OCI-LY1 (cell line): ENCODE results near the gene RTL10.

Source experiments
- H2AFZ ChIP-seq: fragments of 200-600 bp; sonication (generic), shearing (Covaris generic); 2 replicates; pipeline ENCODE4 v1.6.0; 2014; ENCODE audit warnings: antibody characterized with exemption, mild to moderate bottlenecking, low read length
- H3F3A ChIP-seq: fragments of 200-600 bp; sonication (generic), shearing (Covaris generic); 2 replicates; pipeline ENCODE4 v1.6.0; 2014; ENCODE audit warnings: mild to moderate bottlenecking, antibody characterized with exemption, low read length, moderate library complexity; ENCODE audit not compliant: insufficient read depth
- H3K27ac ChIP-seq: fragments of 200-600 bp; sonication (generic); 2 replicates; pipeline ENCODE4 v1.5.1; 2014; ENCODE audit warnings: low read length, mixed run types, mild to moderate bottlenecking, low read depth; ENCODE audit not compliant: poor library complexity, severe bottlenecking
- H3K27me3 ChIP-seq: fragments of 200-600 bp; sonication (generic); 2 replicates; pipeline ENCODE4 v1.6.0; 2014; ENCODE audit warnings: antibody characterized with exemption, mild to moderate bottlenecking, low read length, moderate library complexity; ENCODE audit not compliant: insufficient read depth
- H3K36me3 ChIP-seq: fragments of 200-600 bp; sonication (generic); 2 replicates; pipeline ENCODE4 v1.6.1; 2014; ENCODE audit warnings: mild to moderate bottlenecking, antibody characterized with exemption, low read length, moderate library complexity, mixed read lengths; ENCODE audit not compliant: insufficient read depth
- H3K4me1 ChIP-seq: fragments of 200-600 bp; sonication (generic); 2 replicates; pipeline ENCODE4 v1.5.1; 2014; ENCODE audit warnings: mild to moderate bottlenecking, low read length, moderate library complexity; ENCODE audit not compliant: insufficient read depth, severe bottlenecking
- H3K4me2 ChIP-seq: fragments of 200-600 bp; sonication (generic), shearing (Covaris generic); 2 replicates; pipeline ENCODE4 v1.6.1; 2014; ENCODE audit warnings: low read length
- H3K4me3 ChIP-seq: fragments of 200-600 bp; sonication (generic); 2 replicates; pipeline ENCODE4 v1.5.1; 2014; ENCODE audit warnings: low read length, low read depth, mild to moderate bottlenecking, mixed read lengths; ENCODE audit not compliant: poor library complexity, severe bottlenecking
- H3K79me2 ChIP-seq: fragments of 200-600 bp; shearing (Covaris generic); 2 replicates; pipeline ENCODE4 v1.6.1; 2016; ENCODE audit warnings: mixed run types, low read length, mixed read lengths; ENCODE audit not compliant: insufficient read depth
- H3K9ac ChIP-seq: fragments of 200-600 bp; sonication (generic), shearing (Covaris generic); 2 replicates; pipeline ENCODE4 v1.6.1; 2014; ENCODE audit warnings: mild to moderate bottlenecking, low read length, mixed read lengths
- H3K9me2 ChIP-seq: fragments of 200-600 bp; sonication (generic), shearing (Covaris generic); 2 replicates; pipeline ENCODE4 v1.6.1; 2014; ENCODE audit warnings: low read depth, mild to moderate bottlenecking, low read length, mixed read lengths
- H3K9me3 ChIP-seq: fragments of 200-600 bp; shearing (Covaris generic); 2 replicates; pipeline ENCODE4 v1.6.1; 2014; ENCODE audit warnings: low read length, mixed read lengths
- H4K20me1 ChIP-seq: fragments of 200-600 bp; sonication (generic), shearing (Covaris generic); 2 replicates; pipeline ENCODE4 v1.6.0; 2016; ENCODE audit warnings: mild to moderate bottlenecking, low read length; ENCODE audit not compliant: insufficient read depth
- EZH2 ChIP-seq: fragments of 200-600 bp; sonication (generic), shearing (Covaris generic); IDR thresholded peaks from 2 replicates; pipeline ENCODE4 v1.8.0; 2017; ENCODE audit warnings: borderline replicate concordance, mixed run types, mild to moderate bottlenecking, antibody characterized with exemption, low read length, moderate library complexity, mixed read lengths
- TF ChIP-seq, protein P1 (sequence below): fragments of 200-600 bp; sonication (generic), shearing (Covaris generic); IDR thresholded peaks from 2 replicates; pipeline ENCODE4 v1.5.1; 2017; ENCODE audit warnings: mild to moderate bottlenecking, antibody characterized with exemption, low read length, moderate library complexity, mixed read lengths

RTL10 gene

GRCh38 chr22:19888131-19888746 is 33.6 kb upstream of the RTL10 start:
- Histone ChIP-seq H3K4me3 (no peak overlapping the region), H2AFZ (no peak overlapping the region), H3K9ac (no peak overlapping the region), H3K27ac (peak overlapping the region; percentile 93), H3K4me1 (peaks cover 58% of the 10 kb centered on the region), H3K9me3 (no peaks in the 10 kb centered on the region), H3K36me3 (no peaks in the 10 kb centered on the region), H3K79me2 (no peaks in the 10 kb centered on the region), H3F3A (no peaks in the 10 kb centered on the region), H4K20me1 (no peaks in the 10 kb centered on the region), H3K9me2 (no peaks in the 10 kb centered on the region), H3K27me3 (no peaks in the 10 kb centered on the region), H3K4me2 (no peak overlapping the region)
- TF ChIP-seq, protein P1, sequence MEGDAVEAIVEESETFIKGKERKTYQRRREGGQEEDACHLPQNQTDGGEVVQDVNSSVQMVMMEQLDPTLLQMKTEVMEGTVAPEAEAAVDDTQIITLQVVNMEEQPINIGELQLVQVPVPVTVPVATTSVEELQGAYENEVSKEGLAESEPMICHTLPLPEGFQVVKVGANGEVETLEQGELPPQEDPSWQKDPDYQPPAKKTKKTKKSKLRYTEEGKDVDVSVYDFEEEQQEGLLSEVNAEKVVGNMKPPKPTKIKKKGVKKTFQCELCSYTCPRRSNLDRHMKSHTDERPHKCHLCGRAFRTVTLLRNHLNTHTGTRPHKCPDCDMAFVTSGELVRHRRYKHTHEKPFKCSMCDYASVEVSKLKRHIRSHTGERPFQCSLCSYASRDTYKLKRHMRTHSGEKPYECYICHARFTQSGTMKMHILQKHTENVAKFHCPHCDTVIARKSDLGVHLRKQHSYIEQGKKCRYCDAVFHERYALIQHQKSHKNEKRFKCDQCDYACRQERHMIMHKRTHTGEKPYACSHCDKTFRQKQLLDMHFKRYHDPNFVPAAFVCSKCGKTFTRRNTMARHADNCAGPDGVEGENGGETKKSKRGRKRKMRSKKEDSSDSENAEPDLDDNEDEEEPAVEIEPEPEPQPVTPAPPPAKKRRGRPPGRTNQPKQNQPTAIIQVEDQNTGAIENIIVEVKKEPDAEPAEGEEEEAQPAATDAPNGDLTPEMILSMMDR: no peak
- no peak for TF ChIP-seq EZH2

- Histone ChIP-seq H2AFZ (peak overlapping the region; percentile 72), H3K9me2 (no peaks in the 10 kb centered on the region), H3K79me2 (no peaks in the 10 kb centered on the region), H3K36me3 (no peaks in the 10 kb centered on the region), H3K4me2 (peak overlapping the region; percentile 60), H3K4me3 (no peak overlapping the region), H3K9ac (peak overlapping the region; percentile 59; the same call in 1 of the 2 replicates), H4K20me1 (no peaks in the 10 kb centered on the region), H3K27ac (peak overlapping the region; percentile 93), H3K4me1 (peaks cover 49% of the 10 kb centered on the region), H3K9me3 (no peaks in the 10 kb centered on the region), H3K27me3 (no peaks in the 10 kb centered on the region), H3F3A (no peaks in the 10 kb centered on the region)
- TF ChIP-seq, protein P1: no peak
- no peak for TF ChIP-seq EZH2
Observed at GRCh38 chr22:19887256-19887985, 32.7 kb upstream of the RTL10 start.

GRCh38 chr22:19886605-19887255 is 32.1 kb upstream of the RTL10 start:
- Histone ChIP-seq H3K9me2 (no peaks in the 10 kb centered on the region), H3K4me1 (peaks cover 42% of the 10 kb centered on the region), H3K36me3 (no peaks in the 10 kb centered on the region), H3F3A (no peaks in the 10 kb centered on the region), H3K9ac (peak overlapping the region; percentile 59), H3K79me2 (no peaks in the 10 kb centered on the region), H2AFZ (peak overlapping the region; percentile 72), H4K20me1 (no peaks in the 10 kb centered on the region), H3K9me3 (no peaks in the 10 kb centered on the region), H3K27me3 (no peaks in the 10 kb centered on the region), H3K4me2 (peak overlapping the region; percentile 60), H3K27ac (peak overlapping the region; percentile 93), H3K4me3 (peak overlapping the region; percentile 11)
- TF ChIP-seq, protein P1: no peak
- no peak for TF ChIP-seq EZH2
